Liver (tissue), 9 donors: ENCODE results near the gene DHX35. TPM values are rescaled to one million over a fixed set of nuclear protein-coding genes. Genes with fewer than 3 reads are reported as not detected.

Experiments
- DNase-seq: peaks from one replicate; pipeline ENCODE4 v3.0.0-alpha.2; 2017; ENCODE audit warnings: low spot score
- H3K27ac ChIP-seq, 2 donors: one replicate each; pipeline ENCODE4 v1.7.0; 2013; ENCODE audit warnings: inconsistent platforms in 2 of 2, low read length in 2 of 2, control low read depth in 1 of 2, low read depth in 1 of 2, mild to moderate bottlenecking in 1 of 2
- H3K27me3 ChIP-seq, 4 donors: one replicate each; pipeline versions ENCODE4 v1.6.1 to v1.7.0; 2013; ENCODE audit warnings: low read length in 3 of 4, inconsistent platforms in 1 of 4, mild to moderate bottlenecking in 1 of 4, moderate library complexity in 1 of 4; ENCODE audit not compliant: control insufficient read depth in 4 of 4, insufficient read depth in 4 of 4
- H3K36me3 ChIP-seq, 4 donors: one replicate each; pipeline versions ENCODE4 v1.6.1 to v1.7.0; 2013; ENCODE audit warnings: low read length in 3 of 4, mild to moderate bottlenecking in 3 of 4, low read depth in 1 of 4, moderate library complexity in 1 of 4; ENCODE audit not compliant: control insufficient read depth in 4 of 4, insufficient read depth in 3 of 4
- H3K4me1 ChIP-seq, 4 donors: one replicate each; pipeline versions ENCODE4 v1.6.1 to v1.7.0; 2013; ENCODE audit warnings: low read length in 3 of 4, mild to moderate bottlenecking in 3 of 4, moderate library complexity in 1 of 4; ENCODE audit not compliant: control insufficient read depth in 4 of 4, insufficient read depth in 4 of 4
- H3K4me3 ChIP-seq, 3 donors: one replicate each; pipeline versions ENCODE4 v1.6.1 to v1.7.0; 2013; ENCODE audit warnings: low read length in 3 of 3, control low read depth in 1 of 3, low read depth in 1 of 3, mild to moderate bottlenecking in 1 of 3
- H3K9ac ChIP-seq, 2 donors: one replicate each; pipeline ENCODE4 v1.7.0; 2013; ENCODE audit warnings: low read length in 2 of 2, mild to moderate bottlenecking in 2 of 2, moderate library complexity in 2 of 2, control low read depth in 1 of 2, low read depth in 1 of 2
- H3K9me3 ChIP-seq, 4 donors: one replicate each; pipeline versions ENCODE4 v1.6.1 to v1.7.0; 2013; ENCODE audit warnings: low read length in 3 of 4; ENCODE audit not compliant: control insufficient read depth in 4 of 4
- ATF3 ChIP-seq: IDR thresholded peaks from 2 replicates; pipeline ENCODE4 v1.6.1; 2016; ENCODE audit warnings: antibody characterized with exemption
- CTCF ChIP-seq: fragments of 150-350 bp; IDR thresholded peaks from 2 replicates; pipeline ENCODE4 v1.5.1; 2017; ENCODE audit warnings: improper control_type of control experiment, low read depth, low read length; ENCODE audit not compliant: missing input control
- EGR1 ChIP-seq, 2 donors: IDR thresholded peaks; 2 replicates each; pipeline ENCODE4 v1.6.1; 2016 to 2018; ENCODE audit warnings: antibody characterized with exemption in 2 of 2, low read depth in 2 of 2
- FOXA1 ChIP-seq: IDR thresholded peaks from 2 replicates; pipeline ENCODE4 v1.6.1; 2016; ENCODE audit warnings: antibody characterized with exemption
- GABPA ChIP-seq, 2 donors: IDR thresholded peaks in 1 of 2; conservative IDR thresholded peaks in 1 of 2; 2 replicates each; pipeline ENCODE4 v1.6.1; 2016; ENCODE audit warnings: antibody characterized with exemption in 2 of 2, mild to moderate bottlenecking in 1 of 2, moderate library complexity in 1 of 2
- HNF4G ChIP-seq: IDR thresholded peaks from 2 replicates; pipeline ENCODE4 v1.6.1; 2016; ENCODE audit warnings: antibody characterized with exemption
- JUND ChIP-seq, 2 donors: IDR thresholded peaks; 2 replicates each; pipeline ENCODE4 v1.6.1; 2016; ENCODE audit warnings: antibody characterized with exemption in 2 of 2
- NR2F2 ChIP-seq: IDR thresholded peaks from 2 replicates; pipeline ENCODE4 v1.6.1; 2016; ENCODE audit warnings: antibody characterized with exemption
- REST ChIP-seq: IDR thresholded peaks from 2 replicates; pipeline ENCODE4 v1.6.1; 2016; ENCODE audit warnings: antibody characterized with exemption, mild to moderate bottlenecking
- SP1 ChIP-seq: IDR thresholded peaks from 2 replicates; pipeline ENCODE4 v1.6.1; 2018; ENCODE audit warnings: antibody characterized with exemption, mild to moderate bottlenecking
- TAF1 ChIP-seq: conservative IDR thresholded peaks from 2 replicates; pipeline ENCODE4 v1.6.1; 2016; ENCODE audit warnings: antibody characterized with exemption, mild to moderate bottlenecking
- YY1 ChIP-seq: IDR thresholded peaks from 2 replicates; pipeline ENCODE4 v1.6.1; 2016; ENCODE audit warnings: antibody characterized with exemption, mild to moderate bottlenecking
- ZBTB33 ChIP-seq: IDR thresholded peaks from 2 replicates; pipeline ENCODE4 v1.6.1; 2016; ENCODE audit warnings: antibody characterized with exemption
- WGBS: extraction: QIAGEN DNeasy Blood & Tissue Kit; methylation state at CpG from one replicate; pipeline ENCODE4 v1.1.7; 2013; 5-methylcytosine and 5-hydroxymethylcytosine counted together
- polyA plus RNA-seq, 2 donors: library from polyadenylated mRNA; stranded (reverse) in 1 of 2; unstranded in 1 of 2; fragments of 200-250 nt in 1 of 2; fragments of >200 nt in 1 of 2; fragmentation: Nextera tagmentation in 1 of 2; extraction: Ambion mirVana in 1 of 2; gene quantifications; one replicate each; pipeline versions ENCODE4 v1.2.1 to v1.2.3, GENCODE V29; 2013 to 2015
- total RNA-seq, 2 donors: library from RNA; depleted of rRNA; stranded (reverse); fragments of >200 nt; gene quantifications; one replicate each; pipeline ENCODE4 v1.2.3, GENCODE V29; 2014
- donor health status: healthy.
- donor health status: healthy.
- donor health status: healthy.
- donor health status: healthy.
- donor health status: healthy.

Gene DHX35
- total and polyA plus RNA-seq, 4 donors: 2.7 to 10.6 (median 4.8) TPM

GRCh38 chr20:39075731-39076130 lies 113.6 kb downstream of the DHX35 start:
- Histone ChIP-seq H3K9me3 (peaks cover 0 to 1% (median 0%) of the 10 kb centered on the region in 4 donors), H3K36me3 (no peaks in the 10 kb centered on the region), H3K4me1 (no peaks in the 10 kb centered on the region), H3K4me3 (no peak overlapping the region), H3K27ac (no peak overlapping the region), H3K27me3 (no peaks in the 10 kb centered on the region), H3K9ac (no peak overlapping the region)
- TF ChIP-seq FOXA1: no peak
- TF ChIP-seq REST: no peak
- TF ChIP-seq JUND (IDR thresholded peaks at IDR 0.05): no peak
- TF ChIP-seq SP1: no peak
- TF ChIP-seq CTCF: no peak
- no peak for TF ChIP-seq EGR1 (IDR thresholded peaks at IDR 0.05; ENCODE audit: low read depth in 2 of 2)
- no peak for TF ChIP-seq NR2F2
- TF ChIP-seq ZBTB33: no peak
- TF ChIP-seq GABPA (IDR thresholded peaks at IDR 0.05 in 1 of 2, conservative IDR thresholded peaks at IDR 0.05 in 1 of 2): no peak
- DNase-seq: no peak
- WGBS: 85% methylated on average over 2 of the region's 2 CpGs

- H3K9ac ChIP-seq: no peak overlapping the region
- H3K4me3 ChIP-seq: no peak overlapping the region
- WGBS: 42% methylated on average over 7 of the region's 7 CpGs
- H3K27me3 ChIP-seq: no peaks in the 10 kb centered on the region
- TF ChIP-seq HNF4G: no peak
- TF ChIP-seq EGR1 (IDR thresholded peaks at IDR 0.05; ENCODE audit: low read depth in 2 of 2): no peak
- no peak for TF ChIP-seq FOXA1
- no peak for TF ChIP-seq TAF1
- no peak for TF ChIP-seq ATF3
- TF ChIP-seq YY1: no peak
- H3K9me3 ChIP-seq: peaks cover 0 to 1% (median 0%) of the 10 kb centered on the region in 4 donors
- H3K36me3 ChIP-seq: no peaks in the 10 kb centered on the region
- H3K27ac ChIP-seq: no peak overlapping the region
- no peaks in the 10 kb centered on the region for H3K4me1 ChIP-seq
- no peak for DNase-seq
Measured at GRCh38 chr20:39076958-39077357, 114.8 kb downstream of the DHX35 start.
